ENCODE measurements around the gene ANKRD44.

ANKRD44 gene

GRCh38 chr2:196970099-196970498 is 340.5 kb downstream of the ANKRD44 start:
- Histone ChIP-seq H4K20me1 (ENCODE audit: insufficient read depth, low read length) (no peaks in the 10 kb centered on the region), H3K4me1 (ENCODE audit: insufficient read depth, low read length) (no peaks in the 10 kb centered on the region), H3K4me2 (ENCODE audit: insufficient read depth, low read length) (no peak overlapping the region), H3K9me3 (ENCODE audit: insufficient read depth, low read length, severe bottlenecking) (no peaks in the 10 kb centered on the region), H3K36me3 (ENCODE audit: insufficient read depth, low read length) (no peaks in the 10 kb centered on the region), H3K27ac (ENCODE audit: low read length) (no peak overlapping the region), H3K27me3 (ENCODE audit: insufficient read depth, low read length, poor library complexity) (no peaks in the 10 kb centered on the region), H3K79me2 (ENCODE audit: insufficient read depth, low read length) (no peaks in the 10 kb centered on the region), H3K4me3 (ENCODE audit: low read depth in 1 of 2, low read length in 2 of 2) (no peak overlapping the region), H3K9ac (ENCODE audit: low read depth, low read length) (no peak overlapping the region), H2AFZ (ENCODE audit: low read depth, low read length) (no peak overlapping the region)
- DNase-seq: no peak
- TF ChIP-seq CTCF (IDR thresholded peaks at IDR 0.05; ENCODE audit: borderline replicate concordance, extremely low read depth, low read length, poor library complexity, severe bottlenecking): no peak
- no peak for TF ChIP-seq EZH2 (IDR thresholded peaks at IDR 0.05; ENCODE audit: borderline replicate concordance, low read depth, low read length, severe bottlenecking)
- no peak for ATAC-seq (ENCODE audit: insufficient read depth, low read depth)

GRCh38 chr2:196968516-196968915 is 342.1 kb downstream of the ANKRD44 start:
- no peaks in the 10 kb centered on the region for H3K9me3 ChIP-seq (ENCODE audit: insufficient read depth, low read length, severe bottlenecking)
- no peaks in the 10 kb centered on the region for H4K20me1 ChIP-seq (ENCODE audit: insufficient read depth, low read length)
- no peak overlapping the region for H3K27ac ChIP-seq (ENCODE audit: low read length)
- H2AFZ ChIP-seq (ENCODE audit: low read depth, low read length): no peak overlapping the region
- H3K27me3 ChIP-seq (ENCODE audit: insufficient read depth, low read length, poor library complexity): no peaks in the 10 kb centered on the region
- ATAC-seq (ENCODE audit: insufficient read depth, low read depth) (no peak), DNase-seq (no peak)
- no peaks in the 10 kb centered on the region for H3K36me3 ChIP-seq (ENCODE audit: insufficient read depth, low read length)
- H3K4me3 ChIP-seq (ENCODE audit: low read depth in 1 of 2, low read length in 2 of 2): no peak overlapping the region
- no peak overlapping the region for H3K4me2 ChIP-seq (ENCODE audit: insufficient read depth, low read length)
- no peaks in the 10 kb centered on the region for H3K4me1 ChIP-seq (ENCODE audit: insufficient read depth, low read length)
- TF ChIP-seq EZH2 (IDR thresholded peaks at IDR 0.05; ENCODE audit: borderline replicate concordance, low read depth, low read length, severe bottlenecking) (no peak), CTCF (IDR thresholded peaks at IDR 0.05; ENCODE audit: borderline replicate concordance, extremely low read depth, low read length, poor library complexity, severe bottlenecking) (no peak)
- no peak overlapping the region for H3K9ac ChIP-seq (ENCODE audit: low read depth, low read length)
- H3K79me2 ChIP-seq (ENCODE audit: insufficient read depth, low read length): no peaks in the 10 kb centered on the region

GRCh38 chr2:196967775-196968174 is 342.8 kb downstream of the ANKRD44 start:
- Histone ChIP-seq H3K36me3 (ENCODE audit: insufficient read depth, low read length) (no peaks in the 10 kb centered on the region), H3K4me3 (ENCODE audit: low read depth in 1 of 2, low read length in 2 of 2) (no peak overlapping the region), H3K4me2 (ENCODE audit: insufficient read depth, low read length) (no peak overlapping the region), H4K20me1 (ENCODE audit: insufficient read depth, low read length) (no peaks in the 10 kb centered on the region), H3K4me1 (ENCODE audit: insufficient read depth, low read length) (no peaks in the 10 kb centered on the region), H2AFZ (ENCODE audit: low read depth, low read length) (no peak overlapping the region), H3K9me3 (ENCODE audit: insufficient read depth, low read length, severe bottlenecking) (no peaks in the 10 kb centered on the region), H3K79me2 (ENCODE audit: insufficient read depth, low read length) (no peaks in the 10 kb centered on the region), H3K27me3 (ENCODE audit: insufficient read depth, low read length, poor library complexity) (no peaks in the 10 kb centered on the region), H3K9ac (ENCODE audit: low read depth, low read length) (no peak overlapping the region), H3K27ac (ENCODE audit: low read length) (no peak overlapping the region)
- no peak for TF ChIP-seq EZH2 (IDR thresholded peaks at IDR 0.05; ENCODE audit: borderline replicate concordance, low read depth, low read length, severe bottlenecking)
- no peak for TF ChIP-seq CTCF (IDR thresholded peaks at IDR 0.05; ENCODE audit: borderline replicate concordance, extremely low read depth, low read length, poor library complexity, severe bottlenecking)
- ATAC-seq (ENCODE audit: insufficient read depth, low read depth): no peak
- no peak for DNase-seq

- Histone ChIP-seq H3K27me3 (ENCODE audit: insufficient read depth, low read length, poor library complexity) (no peaks in the 10 kb centered on the region), H4K20me1 (ENCODE audit: insufficient read depth, low read length) (no peaks in the 10 kb centered on the region), H3K9ac (ENCODE audit: low read depth, low read length) (no peak overlapping the region), H3K36me3 (ENCODE audit: insufficient read depth, low read length) (no peaks in the 10 kb centered on the region), H3K4me3 (ENCODE audit: low read depth in 1 of 2, low read length in 2 of 2) (no peak overlapping the region), H3K4me1 (ENCODE audit: insufficient read depth, low read length) (no peaks in the 10 kb centered on the region), H3K27ac (ENCODE audit: low read length) (no peak overlapping the region), H3K79me2 (ENCODE audit: insufficient read depth, low read length) (no peaks in the 10 kb centered on the region), H3K4me2 (ENCODE audit: insufficient read depth, low read length) (no peak overlapping the region), H3K9me3 (ENCODE audit: insufficient read depth, low read length, severe bottlenecking) (no peaks in the 10 kb centered on the region), H2AFZ (ENCODE audit: low read depth, low read length) (no peak overlapping the region)
- TF ChIP-seq CTCF (IDR thresholded peaks at IDR 0.05; ENCODE audit: borderline replicate concordance, extremely low read depth, low read length, poor library complexity, severe bottlenecking) (no peak), EZH2 (IDR thresholded peaks at IDR 0.05; ENCODE audit: borderline replicate concordance, low read depth, low read length, severe bottlenecking) (no peak)
- ATAC-seq (ENCODE audit: insufficient read depth, low read depth) (no peak), DNase-seq (no peak)
These were observed 343.5 kb downstream of the ANKRD44 start for GRCh38 chr2:196967116-196967515.
